ENCODE results near the gene NOD1.

- TF ChIP-seq POLR2AphosphoS5 (IDR thresholded peaks at IDR 0.05; ENCODE audit: low read depth, low read length), result no peak
- TF ChIP-seq REST (IDR thresholded peaks at IDR 0.05; ENCODE audit: insufficient read depth in 1 of 2, low read depth in 2 of 2, low read length in 2 of 2), result no peak
- no peak for TF ChIP-seq FOXP2 (optimal IDR thresholded peaks at IDR 0.05; ENCODE audit: borderline replicate concordance, extremely low read depth, extremely low read length, insufficient read depth)
- TF ChIP-seq SIN3A (IDR thresholded peaks at IDR 0.05; ENCODE audit: borderline replicate concordance, insufficient read depth, low read length), result no peak
- TF ChIP-seq TAF1 (IDR thresholded peaks at IDR 0.05; ENCODE audit: borderline replicate concordance, insufficient read depth, low read length), result no peak
Observed at GRCh38 chr7:30474485-30474884, 4.1 kb downstream of the NOD1 start.

Measured in PFSK-1 (cell line).